ENCODE measurements around the gene SNX14.

The SNX14 gene

GRCh38 chr6:85498596-85499258 lies 94.9 kb downstream of the SNX14 start:
- DNase-seq, result no peak

DNA sequence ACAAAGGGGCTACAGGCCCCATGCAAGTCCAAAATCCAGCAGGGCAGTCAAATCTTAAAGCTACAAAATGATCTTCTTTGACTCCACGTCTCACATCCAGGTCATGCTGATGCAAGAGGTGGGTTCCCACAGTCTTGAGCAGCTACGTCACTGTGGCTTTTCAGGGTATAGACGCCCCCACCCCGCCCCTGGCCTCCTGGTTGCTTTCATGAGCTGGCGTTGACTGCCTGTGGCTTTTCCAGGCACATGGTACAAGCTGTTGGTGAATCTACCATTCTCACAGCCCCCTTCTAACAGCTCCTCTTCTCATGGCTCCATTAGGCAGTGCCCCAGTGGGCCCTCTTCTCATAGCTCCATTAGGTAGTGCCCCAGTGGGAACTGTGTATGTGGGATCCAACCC lies 96.8 kb downstream of the SNX14 start:
- no peak for DNase-seq

GRCh38 chr6:85496009-85496579 lies 97.6 kb downstream of the SNX14 start:
- DNase-seq, result no peak

GRCh38 chr6:85494547-85495536 lies 98.8 kb downstream of the SNX14 start:
- DNase-seq, result no peak

- DNase-seq, result no peak
Measured at GRCh38 chr6:85493389-85493788, 100.3 kb downstream of the SNX14 start.

- no peak for DNase-seq
Measured at GRCh38 chr6:85490516-85491248, 103.0 kb downstream of the SNX14 start.

GRCh38 chr6:85484948-85485347 lies 108.7 kb downstream of the SNX14 start:
- DNase-seq, result no peak

DNA sequence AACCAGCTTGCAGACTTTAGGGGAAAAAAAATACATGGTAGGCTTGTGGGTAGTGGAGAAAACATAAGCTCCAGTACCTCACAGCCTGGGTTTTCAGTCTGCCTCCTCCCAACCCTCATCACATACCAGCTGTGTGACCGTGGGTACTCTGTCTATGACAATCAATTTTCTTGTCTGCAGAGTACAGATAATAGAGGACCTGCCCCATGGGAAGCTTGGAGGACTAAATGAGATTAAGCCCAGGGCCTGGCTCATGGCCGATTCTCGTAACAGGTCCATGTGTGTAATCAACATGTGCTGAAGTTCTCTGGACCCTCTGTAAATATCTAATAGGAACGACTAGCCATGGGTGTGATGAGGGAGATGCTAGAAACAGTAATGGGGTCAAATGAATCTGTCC lies 109.8 kb downstream of the SNX14 start:
- DNase-seq, result no peak

- peak; percentile 68 for DNase-seq
Measured at GRCh38 chr6:85482905-85483700, 110.6 kb downstream of the SNX14 start.

DNA sequence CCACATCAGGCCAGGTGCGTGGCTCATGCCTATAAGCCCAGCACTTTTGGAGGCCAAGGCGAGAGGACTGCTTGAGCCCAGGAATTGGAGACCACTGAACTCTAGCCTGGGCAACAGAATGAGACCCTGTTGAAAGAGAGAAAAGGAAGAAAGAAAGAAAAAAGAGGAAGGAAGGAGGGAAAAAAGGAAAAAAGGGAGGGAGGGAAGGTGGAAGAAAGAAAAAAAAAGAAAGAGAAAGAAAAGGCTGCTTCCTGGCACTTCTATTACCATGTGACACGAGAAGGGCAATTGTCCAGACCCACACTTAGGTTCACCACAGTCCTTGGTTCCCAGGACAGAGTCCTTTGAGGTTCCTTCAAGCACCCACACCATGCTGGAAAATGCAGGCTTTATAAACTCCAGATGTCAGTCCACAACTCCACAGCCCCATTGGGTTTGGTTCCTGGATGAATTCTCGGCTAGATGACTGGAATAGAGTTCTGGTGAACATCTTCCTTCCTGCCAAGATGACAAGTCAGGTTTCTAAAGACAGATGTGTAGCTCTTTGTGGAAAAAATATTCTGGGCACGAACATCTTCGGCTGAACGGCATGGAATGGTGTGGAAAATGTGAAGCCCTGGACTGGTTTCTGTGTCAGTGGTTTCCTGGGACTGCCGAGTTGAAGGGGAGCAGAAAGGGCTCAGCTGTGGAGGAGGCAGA lies 111.3 kb downstream of the SNX14 start:
- DNase-seq, result no peak

GRCh38 chr6:85479208-85479607 lies 114.5 kb downstream of the SNX14 start:
- no peak for DNase-seq

DNA sequence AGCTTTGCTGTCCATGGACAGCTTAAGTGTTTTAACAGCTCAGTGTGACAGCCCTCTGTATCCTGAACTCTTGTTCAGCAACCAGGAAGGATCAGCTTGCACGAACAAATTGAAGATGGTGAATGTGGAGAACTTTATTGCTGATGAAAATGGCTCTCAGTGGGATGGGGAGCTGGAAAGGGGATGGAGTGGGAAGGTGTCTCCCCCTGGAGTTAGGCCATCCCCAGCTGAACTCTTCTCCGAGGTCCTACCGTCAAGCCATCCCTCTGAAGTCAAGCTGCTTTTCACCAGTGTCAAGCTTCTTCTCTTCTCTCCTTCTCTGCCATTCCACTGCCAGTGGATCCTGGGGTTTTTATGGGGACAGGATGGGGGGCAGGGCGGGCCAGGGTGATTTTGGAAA lies 117.1 kb downstream of the SNX14 start:
- no peak for DNase-seq

- DNase-seq, result no peak
Measured at GRCh38 chr6:85473748-85474147, 119.9 kb downstream of the SNX14 start.

DNA sequence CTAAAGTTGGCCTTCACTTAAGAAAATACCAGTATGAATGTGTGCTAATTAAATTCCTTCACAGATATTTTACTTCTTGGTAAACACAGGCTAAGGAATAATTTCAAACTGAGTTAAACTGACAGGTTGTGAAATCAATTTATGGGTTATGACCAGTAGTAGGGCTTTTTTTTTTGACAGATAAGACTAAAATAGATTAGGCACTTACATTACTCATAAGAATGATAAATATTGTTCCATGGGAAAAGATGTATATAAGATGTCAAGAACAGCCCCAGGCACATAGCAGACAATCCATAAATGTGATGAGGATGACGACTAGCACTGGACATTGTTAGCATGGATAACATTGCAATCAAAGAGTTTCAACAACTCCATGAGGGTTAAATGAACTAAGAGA lies 120.9 kb downstream of the SNX14 start:
- DNase-seq, result no peak

DNA sequence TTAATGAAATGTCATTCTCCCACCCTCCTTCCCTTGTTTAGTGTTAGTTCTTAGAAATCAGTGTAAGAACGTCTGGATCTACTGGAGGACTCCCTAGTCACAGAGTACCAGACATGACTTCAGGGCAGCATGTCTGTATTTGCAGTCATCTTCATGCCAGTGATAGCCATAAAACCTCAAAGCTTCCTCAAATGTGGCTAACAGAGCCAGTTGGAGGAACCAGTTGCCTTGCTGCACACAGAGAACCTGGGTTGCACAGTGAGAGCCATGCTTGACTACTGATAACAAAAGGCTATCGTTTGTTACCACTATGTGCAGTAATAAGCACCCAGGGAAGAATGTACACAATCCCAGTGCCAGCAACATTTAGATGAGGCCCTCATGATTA lies 123.6 kb downstream of the SNX14 start:
- no peak for DNase-seq

- DNase-seq, result no peak
Measured at GRCh38 chr6:85469276-85470022, 124.2 kb downstream of the SNX14 start.

GRCh38 chr6:85468326-85468725 lies 125.3 kb downstream of the SNX14 start:
- no peak for DNase-seq

DNA sequence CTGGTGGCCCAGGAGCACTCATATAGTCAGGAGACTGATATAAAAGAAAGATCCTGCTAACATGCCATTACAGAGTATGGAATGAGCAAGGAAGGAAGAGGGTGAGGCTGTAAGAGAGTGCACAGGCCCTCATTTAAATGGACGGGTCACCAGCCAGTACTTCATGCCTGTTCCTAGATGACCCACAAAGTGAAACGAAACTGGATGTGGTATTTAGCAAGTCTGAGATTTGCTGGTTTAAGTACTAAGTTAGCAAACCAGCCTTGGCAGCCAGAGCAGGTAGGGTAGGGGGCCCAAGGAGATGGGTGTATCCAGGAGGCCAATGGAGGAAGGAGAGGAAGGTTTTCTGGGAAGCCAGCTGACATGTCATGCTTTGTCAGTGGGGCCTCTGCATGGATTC lies 127.9 kb downstream of the SNX14 start:
- DNase-seq, result no peak

GRCh38 chr6:85464722-85465150 lies 128.9 kb downstream of the SNX14 start:
- no peak for DNase-seq

DNA sequence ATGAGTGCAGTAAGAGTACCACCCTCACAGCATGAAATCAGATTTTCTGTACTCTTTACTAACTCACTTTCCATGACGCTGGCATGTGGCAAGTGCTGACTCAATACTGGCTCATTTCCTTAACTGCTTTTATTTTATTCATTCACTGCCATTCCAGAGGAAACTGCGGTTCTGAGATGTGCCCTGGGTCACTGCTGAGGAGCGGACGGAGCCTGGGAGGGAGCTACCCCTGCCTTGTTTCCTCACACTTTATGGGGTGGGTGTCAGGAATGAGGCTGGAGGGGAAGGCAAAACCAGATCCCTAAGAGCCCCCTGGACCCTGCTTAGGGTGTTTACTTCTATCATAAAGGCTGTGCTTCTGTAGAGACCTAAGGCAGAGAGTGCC lies 129.4 kb downstream of the SNX14 start:
- no peak for DNase-seq

All from T-helper 9 cell (primary cell).